Measurements from ENCODE around the gene CROCC2.

The CROCC2 gene

GRCh38 chr2:241038374-241039180 is 132.4 kb downstream of the CROCC2 start:
- DNase-seq (ENCODE audit: low spot score), result no peak

DNA sequence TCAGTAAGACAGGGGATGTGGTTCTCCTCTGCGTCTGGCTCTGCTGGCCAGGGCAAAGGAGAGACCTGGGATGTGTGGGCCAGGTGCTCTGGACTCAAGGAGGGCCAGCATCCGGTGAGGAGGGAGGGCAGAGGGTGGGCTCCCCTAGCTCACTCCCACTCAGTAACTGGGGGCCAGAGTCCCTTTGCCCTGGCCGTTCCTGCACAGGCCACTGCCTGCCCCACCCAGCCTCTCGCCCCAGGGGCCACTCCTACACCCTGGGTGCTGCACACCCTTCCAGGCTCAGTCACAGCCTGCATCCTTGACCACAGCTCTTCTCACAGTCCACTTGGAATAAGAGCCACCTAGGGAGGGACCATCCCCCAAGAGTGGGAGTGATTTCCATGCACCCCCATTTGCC is 133.3 kb downstream of the CROCC2 start:
- DNase-seq (ENCODE audit: low spot score), result no peak

DNA sequence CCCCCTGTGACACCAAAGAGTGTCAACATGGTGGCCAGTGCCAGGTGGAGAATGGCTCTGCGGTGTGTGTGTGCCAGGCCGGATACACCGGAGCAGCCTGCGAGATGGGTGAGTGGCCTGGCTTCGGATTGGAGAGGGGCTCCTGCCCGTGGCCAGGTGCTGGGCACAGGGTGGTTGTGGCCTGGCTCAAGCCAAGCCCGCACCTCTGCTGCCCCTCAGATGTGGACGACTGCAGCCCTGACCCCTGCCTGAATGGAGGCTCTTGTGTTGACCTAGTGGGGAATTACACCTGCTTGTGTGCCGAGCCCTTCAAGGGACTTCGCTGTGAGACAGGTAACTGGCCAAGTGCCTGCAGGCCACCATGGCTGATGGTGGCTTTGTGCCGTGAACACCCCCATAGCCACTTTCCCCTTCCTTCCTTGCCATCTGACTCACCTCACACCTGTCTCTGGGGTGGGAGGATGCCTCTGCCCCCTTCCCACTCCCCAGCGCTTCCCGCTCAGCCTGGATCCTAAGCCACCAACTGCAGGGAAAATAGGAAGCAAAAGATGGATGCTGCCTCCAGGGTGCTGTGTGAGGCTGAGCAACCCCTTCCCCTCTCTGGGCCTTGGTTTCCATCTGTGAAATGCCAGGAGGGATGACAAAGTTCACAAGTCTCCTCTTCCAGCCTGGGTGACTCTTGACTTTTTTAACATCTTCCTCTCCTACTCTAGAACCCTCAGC is 134.1 kb downstream of the CROCC2 start:
- DNase-seq (ENCODE audit: low spot score), result no peak

- no peak for DNase-seq (ENCODE audit: low spot score)
Observed at GRCh38 chr2:241041589-241042158, 135.5 kb downstream of the CROCC2 start.

Data from AG20443 (cell line).